RPMI8226 (cell line): ENCODE data around the gene KRTAP2-2.
"Not testable (repeated sequence)": the region's sequence is repeated elsewhere in the genome, so short reads cannot be mapped to it uniquely, and the experiment has no call there.

Experiments
- DNase-seq: peaks from one replicate; pipeline ENCODE4 v3.0.0-alpha.2; 2015

The KRTAP2-2 gene

GRCh38 chr17:41064301-41064700, 9.3 kb upstream of the KRTAP2-2 start:
- no peak for DNase-seq

- no peak for DNase-seq
Observed at GRCh38 chr17:41063449-41063848, 8.4 kb upstream of the KRTAP2-2 start.

- DNase-seq = no peak
Observed at GRCh38 chr17:41061964-41062363, 6.9 kb upstream of the KRTAP2-2 start.

- DNase-seq = peak; percentile 35
Observed at GRCh38 chr17:41060052-41060604, 5.1 kb upstream of the KRTAP2-2 start, which contains the start of gene KRTAP2-3. Gene KRTAP2-3 (minus strand): TSS chr17:41060114. CDS start chr17:41060050, 64 bp downstream.

GRCh38 chr17:41059276-41060051, 4.4 kb upstream of the KRTAP2-2 start:
- not testable (repeated sequence) for DNase-seq

GRCh38 chr17:41058741-41059140, 3.7 kb upstream of the KRTAP2-2 start:
- no peak for DNase-seq

- DNase-seq = no peak
Observed at GRCh38 chr17:41057547-41057946, 2.5 kb upstream of the KRTAP2-2 start.

GRCh38 chr17:41054556-41054955, 474 bp downstream of the KRTAP2-2 start:
- DNase-seq = not testable (repeated sequence)

- DNase-seq = no peak
Observed at GRCh38 chr17:41054025-41054424, 1.0 kb downstream of the KRTAP2-2 start.

GRCh38 chr17:41052566-41052965, 2.5 kb downstream of the KRTAP2-2 start:
- no peak for DNase-seq

GRCh38 chr17:41049110-41049509, 5.9 kb downstream of the KRTAP2-2 start:
- DNase-seq = peak; percentile 25

GRCh38 chr17:41048441-41048840, 6.6 kb downstream of the KRTAP2-2 start:
- DNase-seq = no peak

- peak; percentile 28 for DNase-seq
Observed at GRCh38 chr17:41046735-41047465, 8.1 kb downstream of the KRTAP2-2 start, which contains the start of gene KRTAP2-1. Gene KRTAP2-1 (minus strand): TSS chr17:41047316. CDS start chr17:41047267, 49 bp downstream.

- no peak for DNase-seq
Observed at GRCh38 chr17:41042953-41043352, 12.1 kb downstream of the KRTAP2-2 start.

- DNase-seq = peak; percentile 81
Observed at GRCh38 chr17:41040783-41041571, 14.1 kb downstream of the KRTAP2-2 start, which contains the start of gene KRTAP1-1. Gene KRTAP1-1 (minus strand): TSS chr17:41041450. CDS start chr17:41041397, 53 bp downstream.

GRCh38 chr17:41037853-41038350, 17.1 kb downstream of the KRTAP2-2 start:
- no peak for DNase-seq

GRCh38 chr17:41034346-41034935, 20.6 kb downstream of the KRTAP2-2 start, which contains the start of gene KRTAP1-3:
Gene KRTAP1-3 (minus strand): TSS chr17:41034874. CDS start chr17:41034821, 53 bp downstream.
- peak; percentile 76 for DNase-seq

- peak; percentile 69 for DNase-seq
Observed at GRCh38 chr17:41029633-41030245, 25.3 kb downstream of the KRTAP2-2 start, which contains the start of gene KRTAP1-4. Gene KRTAP1-4 (minus strand): TSS chr17:41030195. CDS start chr17:41030078, 117 bp downstream.

- DNase-seq = peak; percentile 82
Observed at GRCh38 chr17:41026715-41027471, 28.1 kb downstream of the KRTAP2-2 start, which contains the start of gene KRTAP1-5. Gene KRTAP1-5 (minus strand): TSS chr17:41027208. CDS start chr17:41027155, 53 bp downstream.

GRCh38 chr17:41024697-41025096, 30.3 kb downstream of the KRTAP2-2 start:
- DNase-seq = no peak
